PC-3 (cell line): ENCODE results near the gene GLT6D1. TPM values are rescaled to one million over a fixed set of nuclear protein-coding genes. Genes with fewer than 3 reads are reported as not detected.

Experiments used
- ATAC-seq: fragments of 200-7000 bp; cut with Tn5 transposase; 2 replicates; pipeline ENCODE4 v1.9.1; 2020; ENCODE audit warnings: mild to moderate bottlenecking, moderate library complexity
- BruUV-seq: library from RNA; stranded (reverse); fragments of 400-500 nt; replicated peaks from 2 replicates; lab custom pipeline; 2021; lab: Mats Ljungman, UMichigan
- CTCF ChIA-PET: fragments of 300-600 bp; sonication (Branson Sonifier 250); formaldehyde crosslinking; loops from one replicate; lab custom pipeline; 2022; ENCODE audit warnings: antibody characterized with exemption; lab: Charles Lee
- POLR2A ChIA-PET: fragments of 300-600 bp; sonication (Branson Sonifier 250); formaldehyde crosslinking; loops from one replicate; lab custom pipeline; 2022; ENCODE audit warnings: antibody characterized with exemption; ENCODE audit not compliant: unreplicated experiment; lab: Charles Lee
- DNase-seq: peaks from one replicate; pipeline ENCODE4 v3.0.0-alpha.2; 2015
- H2AFZ ChIP-seq: fragments of 300-600 bp; sonication (generic); 2 replicates; pipeline ENCODE4 v1.6.0; 2016; ENCODE audit warnings: antibody characterized with exemption, low read length
- H3F3A ChIP-seq: fragments of 300-600 bp; sonication (generic); one replicate; pipeline ENCODE4 v1.6.0; 2017; ENCODE audit warnings: antibody characterized with exemption, low read length, control low read depth, mild to moderate bottlenecking; ENCODE audit not compliant: unreplicated experiment
- H3K27ac ChIP-seq: fragments of 300-600 bp; sonication (generic); 2 replicates; pipeline ENCODE4 v1.5.1; 2016; ENCODE audit warnings: mild to moderate bottlenecking, low read length
- H3K27me3 ChIP-seq: fragments of 300-600 bp; sonication (generic); 2 replicates; pipeline ENCODE4 v1.6.1; 2016; ENCODE audit warnings: low read length, mixed read lengths
- H3K36me3 ChIP-seq: fragments of 300-600 bp; sonication (generic); 2 replicates; pipeline ENCODE4 v1.6.1; 2016; ENCODE audit warnings: low read depth, mixed run types, low read length, mixed read lengths
- H3K4me1 ChIP-seq: fragments of 300-600 bp; sonication (generic); 2 replicates; pipeline ENCODE4 v1.5.1; 2016; ENCODE audit warnings: low read length; ENCODE audit not compliant: insufficient read depth
- H3K4me2 ChIP-seq: fragments of 300-600 bp; sonication (generic); 2 replicates; pipeline ENCODE4 v1.6.0; 2016; ENCODE audit warnings: low read length
- H3K4me3 ChIP-seq: fragments of 300-600 bp; sonication (generic); 2 replicates; pipeline ENCODE4 v1.5.1; 2016; ENCODE audit warnings: mild to moderate bottlenecking, low read length, mixed read lengths
- H3K79me2 ChIP-seq: fragments of 300-600 bp; sonication (generic); 2 replicates; pipeline ENCODE4 v1.6.1; 2017; ENCODE audit warnings: low read length, mixed read lengths
- H3K9ac ChIP-seq: fragments of 300-600 bp; sonication (generic); 2 replicates; pipeline ENCODE4 v1.6.0; 2016; ENCODE audit warnings: mild to moderate bottlenecking, low read length
- H3K9me2 ChIP-seq: fragments of 300-600 bp; sonication (generic); replicated peaks from 2 replicates; pipeline ENCODE4 v1.6.1; 2016; ENCODE audit warnings: mixed run types, low read length, mixed read lengths
- H3K9me3 ChIP-seq: fragments of 300-600 bp; sonication (generic); 2 replicates; pipeline ENCODE4 v1.6.1; 2016; ENCODE audit warnings: low read length, mixed read lengths
- H4K20me1 ChIP-seq: fragments of 300-600 bp; sonication (generic); 2 replicates; pipeline ENCODE4 v1.6.1; 2016; ENCODE audit warnings: low read length, mixed read lengths
- EZH2 ChIP-seq: fragments of 300-600 bp; sonication (generic); IDR thresholded peaks from one replicate; pipeline ENCODE4 v1.6.1; 2017; ENCODE audit warnings: antibody characterized with exemption, mild to moderate bottlenecking, low read length; ENCODE audit not compliant: unreplicated experiment
- EZH2phosphoT487 ChIP-seq: fragments of 300-600 bp; sonication (generic); IDR thresholded peaks from 2 replicates; pipeline ENCODE4 v1.6.1; 2018; ENCODE audit warnings: mild to moderate bottlenecking, antibody characterized with exemption, low read length, borderline replicate concordance
- intact Hi-C: fragments of 100-400 bp; cut with micrococcal nuclease; formaldehyde crosslinking; loops from 2 replicates; pipeline ENCODE4 v1.9.0; 2023
- total RNA-seq: library from RNA; depleted of rRNA; stranded (reverse); fragments of >200 nt; gene quantifications from 2 replicates; pipeline ENCODE4 v1.2.3, GENCODE V29; 2014
- TF ChIP-seq, protein P1 (sequence below): fragments of 300-600 bp; sonication (generic); conservative IDR thresholded peaks from 2 replicates; pipeline ENCODE4 v1.5.1; 2017; ENCODE audit warnings: antibody characterized with exemption, low read depth, mild to moderate bottlenecking, low read length

The GLT6D1 gene
- total RNA-seq, 1 experiment from 2014 or later = not detected

DNA sequence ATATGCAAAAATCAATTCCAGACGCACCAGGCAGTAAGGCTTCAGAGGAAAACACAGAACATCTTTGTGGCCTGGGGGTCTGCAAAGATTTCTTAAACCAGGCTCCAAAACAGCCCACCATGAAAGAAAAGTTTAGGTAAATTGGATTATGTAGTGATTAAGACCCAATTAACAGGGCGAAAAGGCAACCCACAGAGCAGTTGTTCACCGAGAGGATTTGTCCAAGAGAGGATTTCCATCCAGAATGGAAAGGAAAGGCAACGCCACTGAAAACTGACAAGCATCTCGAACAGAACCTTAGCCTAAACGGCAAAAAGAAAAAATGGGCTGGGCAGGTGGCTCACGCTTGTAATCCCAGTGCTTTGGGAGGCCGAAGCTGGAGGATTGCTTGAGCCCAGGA is 37.4 kb downstream of the GLT6D1 start:
- H3K4me2 ChIP-seq = no peak overlapping the region
- H3F3A ChIP-seq = no peaks in the 10 kb centered on the region
- no peak overlapping the region for H3K9ac ChIP-seq
- no peaks in the 10 kb centered on the region for H4K20me1 ChIP-seq
- no peak for DNase-seq
- H3K36me3 ChIP-seq = no peaks in the 10 kb centered on the region
- H3K4me3 ChIP-seq = no peak overlapping the region
- H3K27ac ChIP-seq = no peak overlapping the region
- no peak for TF ChIP-seq EZH2
- no peaks in the 10 kb centered on the region for H3K9me2 ChIP-seq
- intact Hi-C loops = no loop called here
- CTCF ChIA-PET = no interaction called here
- POLR2A ChIA-PET = no interaction called here
- H3K79me2 ChIP-seq = no peaks in the 10 kb centered on the region
- peaks cover 16% of the 10 kb centered on the region for H3K27me3 ChIP-seq
- no peaks in the 10 kb centered on the region for H3K9me3 ChIP-seq
- H3K4me1 ChIP-seq = no peaks in the 10 kb centered on the region
- no peak for ATAC-seq
- BruUV-seq = no TSS peak
- no peak overlapping the region for H2AFZ ChIP-seq

DNA sequence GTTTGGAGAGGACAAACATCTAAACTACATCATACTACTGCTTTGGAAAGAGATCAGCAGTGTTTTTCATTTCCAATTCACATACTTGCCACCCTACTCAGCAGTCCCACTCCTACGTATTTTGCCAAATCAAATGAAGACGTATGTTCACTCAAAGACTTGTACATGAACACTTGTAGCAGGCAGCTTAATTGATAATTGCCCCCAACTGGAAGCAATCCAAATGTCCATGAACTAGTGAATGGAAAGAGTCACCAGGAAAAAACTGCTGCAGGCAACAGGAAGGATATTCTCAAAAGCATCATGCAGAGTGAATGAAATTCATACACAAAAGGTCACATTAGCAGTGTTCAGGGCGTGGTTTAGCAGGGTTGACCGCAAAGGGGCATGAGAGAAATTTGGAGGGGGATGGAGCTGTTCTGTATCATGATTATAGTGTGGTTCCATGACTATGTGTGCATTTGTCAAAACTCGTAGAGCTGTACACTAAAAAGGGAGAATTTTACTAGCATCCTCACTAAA is 39.0 kb downstream of the GLT6D1 start:
- ChIA-PET CTCF (no interaction called here), POLR2A (no interaction called here)
- BruUV-seq = no TSS peak
- no peak overlapping the region for H3K9ac ChIP-seq
- no peaks in the 10 kb centered on the region for H3K36me3 ChIP-seq
- peaks cover 25% of the 10 kb centered on the region for H3K27me3 ChIP-seq
- no peak for ATAC-seq
- H3K4me3 ChIP-seq = no peak overlapping the region
- no peaks in the 10 kb centered on the region for H3K9me3 ChIP-seq
- intact Hi-C loops = no loop called here
- H3F3A ChIP-seq = no peaks in the 10 kb centered on the region
- no peaks in the 10 kb centered on the region for H4K20me1 ChIP-seq
- no peak overlapping the region for H2AFZ ChIP-seq
- no peak overlapping the region for H3K27ac ChIP-seq
- no peaks in the 10 kb centered on the region for H3K4me1 ChIP-seq
- no peak overlapping the region for H3K4me2 ChIP-seq
- TF ChIP-seq EZH2phosphoT487 (no peak), EZH2 (no peak)
- TF ChIP-seq, protein P1, sequence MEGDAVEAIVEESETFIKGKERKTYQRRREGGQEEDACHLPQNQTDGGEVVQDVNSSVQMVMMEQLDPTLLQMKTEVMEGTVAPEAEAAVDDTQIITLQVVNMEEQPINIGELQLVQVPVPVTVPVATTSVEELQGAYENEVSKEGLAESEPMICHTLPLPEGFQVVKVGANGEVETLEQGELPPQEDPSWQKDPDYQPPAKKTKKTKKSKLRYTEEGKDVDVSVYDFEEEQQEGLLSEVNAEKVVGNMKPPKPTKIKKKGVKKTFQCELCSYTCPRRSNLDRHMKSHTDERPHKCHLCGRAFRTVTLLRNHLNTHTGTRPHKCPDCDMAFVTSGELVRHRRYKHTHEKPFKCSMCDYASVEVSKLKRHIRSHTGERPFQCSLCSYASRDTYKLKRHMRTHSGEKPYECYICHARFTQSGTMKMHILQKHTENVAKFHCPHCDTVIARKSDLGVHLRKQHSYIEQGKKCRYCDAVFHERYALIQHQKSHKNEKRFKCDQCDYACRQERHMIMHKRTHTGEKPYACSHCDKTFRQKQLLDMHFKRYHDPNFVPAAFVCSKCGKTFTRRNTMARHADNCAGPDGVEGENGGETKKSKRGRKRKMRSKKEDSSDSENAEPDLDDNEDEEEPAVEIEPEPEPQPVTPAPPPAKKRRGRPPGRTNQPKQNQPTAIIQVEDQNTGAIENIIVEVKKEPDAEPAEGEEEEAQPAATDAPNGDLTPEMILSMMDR = no peak
- no peak for DNase-seq
- H3K9me2 ChIP-seq = no peaks in the 10 kb centered on the region
- no peaks in the 10 kb centered on the region for H3K79me2 ChIP-seq

DNA sequence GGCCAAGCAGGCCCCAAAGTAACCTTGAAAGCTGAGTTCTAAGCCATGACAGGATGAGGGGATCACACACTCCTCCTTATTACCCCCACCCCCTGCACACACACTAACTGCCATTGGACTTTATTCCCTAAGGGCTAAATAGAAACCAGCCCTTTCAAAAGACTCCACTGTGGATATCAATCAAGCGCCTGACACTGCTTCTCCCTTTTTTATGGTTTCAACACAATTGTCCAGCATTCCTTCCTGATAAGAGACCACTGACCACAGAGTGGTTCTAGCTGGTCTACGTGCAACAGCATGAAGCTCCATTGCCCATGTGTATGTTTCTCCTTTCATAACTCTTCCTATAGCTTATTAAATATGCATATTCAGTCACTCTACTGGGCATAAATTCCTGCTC is 43.1 kb downstream of the GLT6D1 start:
- ATAC-seq (no peak), DNase-seq (no peak)
- H3K9me2 ChIP-seq = no peaks in the 10 kb centered on the region
- no peak overlapping the region for H3K27ac ChIP-seq
- H3K27me3 ChIP-seq = peaks cover 28% of the 10 kb centered on the region
- no peaks in the 10 kb centered on the region for H3K9me3 ChIP-seq
- no peaks in the 10 kb centered on the region for H4K20me1 ChIP-seq
- H3K4me1 ChIP-seq = no peaks in the 10 kb centered on the region
- H3K4me2 ChIP-seq = no peak overlapping the region
- no peaks in the 10 kb centered on the region for H3K36me3 ChIP-seq
- TF ChIP-seq EZH2 (no peak), EZH2phosphoT487 (no peak)
- TF ChIP-seq, protein P1 = no peak
- no peaks in the 10 kb centered on the region for H3K79me2 ChIP-seq
- no peak overlapping the region for H2AFZ ChIP-seq
- H3F3A ChIP-seq = no peaks in the 10 kb centered on the region
- H3K9ac ChIP-seq = no peak overlapping the region
- no TSS peak for BruUV-seq
- ChIA-PET POLR2A (no interaction called here), CTCF (no interaction called here)
- no peak overlapping the region for H3K4me3 ChIP-seq
- intact Hi-C loops = no loop called here
